Immature natural killer cell (primary cell): ENCODE measurements around the gene ADGRB2. TPM values are rescaled to one million over a fixed set of nuclear protein-coding genes. Genes with fewer than 3 reads are reported as not detected.

ENCODE experiments used
- DNase-seq, 3 donors: peaks; one replicate each; pipeline ENCODE4 v3.0.0; 2022; ENCODE audit warnings: mixed read lengths in 1 of 3
- H3K27ac Mint-ChIP-seq, 6 donors: one replicate each; pipeline ENCODE4 v1.8.0; 2020; ENCODE audit warnings: mixed read lengths in 6 of 6, mild to moderate bottlenecking in 5 of 6, inconsistent platforms in 4 of 6, moderate library complexity in 3 of 6
- H3K27me3 Mint-ChIP-seq, 3 donors: one replicate each; pipeline ENCODE4 v1.8.0; 2020 to 2021; ENCODE audit warnings: low read depth in 3 of 3, mild to moderate bottlenecking in 3 of 3, mixed read lengths in 3 of 3, moderate library complexity in 3 of 3, inconsistent platforms in 1 of 3
- H3K36me3 Mint-ChIP-seq, 3 donors: one replicate each; pipeline ENCODE4 v1.8.0; 2020; ENCODE audit warnings: mixed read lengths in 3 of 3, inconsistent platforms in 2 of 3, mild to moderate bottlenecking in 2 of 3
- H3K4me1 Mint-ChIP-seq, 2 donors: one replicate each; pipeline ENCODE4 v1.8.0; 2020; ENCODE audit warnings: inconsistent platforms in 2 of 2, mild to moderate bottlenecking in 2 of 2, mixed read lengths in 2 of 2, moderate library complexity in 1 of 2
- H3K4me3 Mint-ChIP-seq, 5 donors: one replicate each; pipeline ENCODE4 v1.8.0; 2020; ENCODE audit warnings: mild to moderate bottlenecking in 5 of 5, mixed read lengths in 5 of 5, inconsistent platforms in 3 of 5, moderate library complexity in 3 of 5
- H3K9me3 Mint-ChIP-seq, 6 donors: one replicate each; pipeline ENCODE4 v1.8.0; 2020; ENCODE audit warnings: mild to moderate bottlenecking in 6 of 6, mixed read lengths in 6 of 6, inconsistent platforms in 4 of 6, moderate library complexity in 3 of 6
- polyA plus RNA-seq, 3 donors: library from polyadenylated mRNA; unstranded; fragments of 300-500 nt; fragmentation: Illumina TruSeq; gene quantifications; one replicate each; pipeline ENCODE4 v1.2.3, GENCODE V29; 2021

ADGRB2 gene
- polyA plus RNA-seq, 3 donors from 2014 or later: 0.36 to 2.1 TPM; not detected in 1

- Mint-ChIP-seq H3K36me3 (no peaks in the 10 kb centered on the region), H3K27me3 (peaks cover 0 to 1% (median 0%) of the 10 kb centered on the region in 3 donors), H3K9me3 (no peaks in the 10 kb centered on the region), H3K27ac (no peak overlapping the region), H3K4me1 (peaks cover 1 to 12% of the 10 kb centered on the region in 2 donors), H3K4me3 (no peak overlapping the region)
- no peak for DNase-seq
Measured at GRCh38 chr1:31799895-31800673, 35.9 kb upstream of the ADGRB2 start.

- H3K27ac Mint-ChIP-seq: no peak overlapping the region
- peaks cover 1 to 12% of the 10 kb centered on the region in 2 donors for H3K4me1 Mint-ChIP-seq
- peaks cover 0 to 1% (median 0%) of the 10 kb centered on the region in 3 donors for H3K27me3 Mint-ChIP-seq
- H3K4me3 Mint-ChIP-seq: no peak overlapping the region
- no peaks in the 10 kb centered on the region for H3K36me3 Mint-ChIP-seq
- no peaks in the 10 kb centered on the region for H3K9me3 Mint-ChIP-seq
- no peak for DNase-seq
Measured at GRCh38 chr1:31799196-31799894, 35.2 kb upstream of the ADGRB2 start.

GRCh38 chr1:31798433-31799195, 34.5 kb upstream of the ADGRB2 start:
- Mint-ChIP-seq H3K27ac (no peak overlapping the region), H3K36me3 (no peaks in the 10 kb centered on the region)
- no peak for DNase-seq

GRCh38 chr1:31798086-31798432, 33.9 kb upstream of the ADGRB2 start:
- Mint-ChIP-seq H3K27me3 (peaks cover 0 to 1% (median 0%) of the 10 kb centered on the region in 3 donors), H3K9me3 (no peaks in the 10 kb centered on the region), H3K4me3 (no peak overlapping the region), H3K27ac (no peak overlapping the region), H3K36me3 (no peaks in the 10 kb centered on the region), H3K4me1 (peaks cover 1 to 11% of the 10 kb centered on the region in 2 donors)
- DNase-seq: no peak

More at GRCh38 chr1:31798433-31799195, 34.5 kb upstream of the ADGRB2 start:
- Mint-ChIP-seq H3K4me3 (no peak overlapping the region), H3K4me1 (peaks cover 1 to 12% of the 10 kb centered on the region in 2 donors), H3K27me3 (peaks cover 0 to 1% (median 0%) of the 10 kb centered on the region in 3 donors), H3K9me3 (no peaks in the 10 kb centered on the region)

- no peaks in the 10 kb centered on the region for H3K9me3 Mint-ChIP-seq
- H3K4me3 Mint-ChIP-seq: no peak overlapping the region
- no peak for DNase-seq
- no peaks in the 10 kb centered on the region for H3K36me3 Mint-ChIP-seq
- H3K27me3 Mint-ChIP-seq: peaks cover 0 to 1% (median 1%) of the 10 kb centered on the region in 3 donors
- peak overlapping the region in 1 of 6 donors; percentile 53 for H3K27ac Mint-ChIP-seq
- H3K4me1 Mint-ChIP-seq: peaks cover 0 to 2% of the 10 kb centered on the region in 2 donors
Measured at GRCh38 chr1:31797216-31797615, 33.1 kb upstream of the ADGRB2 start.

GRCh38 chr1:31796707-31797106, 32.6 kb upstream of the ADGRB2 start:
- Mint-ChIP-seq H3K4me1 (no peaks in the 10 kb centered on the region), H3K27me3 (peaks cover 0 to 1% (median 1%) of the 10 kb centered on the region in 3 donors), H3K27ac (no peak overlapping the region), H3K9me3 (no peaks in the 10 kb centered on the region), H3K36me3 (no peaks in the 10 kb centered on the region), H3K4me3 (no peak overlapping the region)
- no peak for DNase-seq

GRCh38 chr1:31795801-31796621, 31.9 kb upstream of the ADGRB2 start:
- Mint-ChIP-seq H3K4me3 (no peak overlapping the region), H3K9me3 (no peaks in the 10 kb centered on the region)
- no peak for DNase-seq

GRCh38 chr1:31795096-31795675, 31.0 kb upstream of the ADGRB2 start:
- peaks cover 0 to under 1% of the 10 kb centered on the region in 2 donors for H3K4me1 Mint-ChIP-seq
- no peak for DNase-seq
- no peaks in the 10 kb centered on the region for H3K36me3 Mint-ChIP-seq
- no peak overlapping the region for H3K4me3 Mint-ChIP-seq
- H3K27me3 Mint-ChIP-seq: peaks cover 0 to 1% (median 1%) of the 10 kb centered on the region in 3 donors
- no peak overlapping the region for H3K27ac Mint-ChIP-seq
- no peaks in the 10 kb centered on the region for H3K9me3 Mint-ChIP-seq

More at GRCh38 chr1:31795801-31796621, 31.9 kb upstream of the ADGRB2 start:
- H3K27me3 Mint-ChIP-seq: peaks cover 0 to 1% (median 1%) of the 10 kb centered on the region in 3 donors
- H3K27ac Mint-ChIP-seq: peak overlapping the region in 1 of 6 donors; percentile 21
- H3K36me3 Mint-ChIP-seq: no peaks in the 10 kb centered on the region
- no peaks in the 10 kb centered on the region for H3K4me1 Mint-ChIP-seq

GRCh38 chr1:31793586-31794285, 29.6 kb upstream of the ADGRB2 start:
- no peaks in the 10 kb centered on the region for H3K9me3 Mint-ChIP-seq
- no peaks in the 10 kb centered on the region for H3K36me3 Mint-ChIP-seq
- H3K4me1 Mint-ChIP-seq: peaks cover 0 to 9% of the 10 kb centered on the region in 2 donors
- no peak for DNase-seq
- no peak overlapping the region for H3K4me3 Mint-ChIP-seq
- peaks cover 0 to 3% (median 1%) of the 10 kb centered on the region in 3 donors for H3K27me3 Mint-ChIP-seq
- no peak overlapping the region for H3K27ac Mint-ChIP-seq

- no peak overlapping the region for H3K27ac Mint-ChIP-seq
- DNase-seq: no peak
- H3K36me3 Mint-ChIP-seq: no peaks in the 10 kb centered on the region
- H3K4me1 Mint-ChIP-seq: peaks cover 3 to 11% of the 10 kb centered on the region in 2 donors
- no peak overlapping the region for H3K4me3 Mint-ChIP-seq
- no peaks in the 10 kb centered on the region for H3K9me3 Mint-ChIP-seq
- peaks cover 5 to 10% (median 6%) of the 10 kb centered on the region in 3 donors for H3K27me3 Mint-ChIP-seq
Measured at GRCh38 chr1:31793086-31793485, 28.9 kb upstream of the ADGRB2 start.

- H3K4me1 Mint-ChIP-seq: peaks cover 9 to 16% of the 10 kb centered on the region in 2 donors
- no peak for DNase-seq
- no peak overlapping the region for H3K4me3 Mint-ChIP-seq
- H3K27ac Mint-ChIP-seq: no peak overlapping the region
- no peaks in the 10 kb centered on the region for H3K9me3 Mint-ChIP-seq
- H3K27me3 Mint-ChIP-seq: peaks cover 5 to 13% (median 8%) of the 10 kb centered on the region in 3 donors
- H3K36me3 Mint-ChIP-seq: no peaks in the 10 kb centered on the region
Measured at GRCh38 chr1:31792541-31792940, 28.4 kb upstream of the ADGRB2 start.

GRCh38 chr1:31792116-31792515, 28.0 kb upstream of the ADGRB2 start:
- Mint-ChIP-seq H3K4me3 (no peak overlapping the region), H3K27ac (no peak overlapping the region)

More at GRCh38 chr1:31792116-31792515, 28.0 kb upstream of the ADGRB2 start:
- Mint-ChIP-seq H3K4me1 (peaks cover 10 to 17% of the 10 kb centered on the region in 2 donors), H3K36me3 (no peaks in the 10 kb centered on the region), H3K27me3 (peaks cover 5 to 13% (median 8%) of the 10 kb centered on the region in 3 donors), H3K9me3 (no peaks in the 10 kb centered on the region)
- no peak for DNase-seq
